ENCODE results near the gene WSB1.

Gene WSB1

DNA sequence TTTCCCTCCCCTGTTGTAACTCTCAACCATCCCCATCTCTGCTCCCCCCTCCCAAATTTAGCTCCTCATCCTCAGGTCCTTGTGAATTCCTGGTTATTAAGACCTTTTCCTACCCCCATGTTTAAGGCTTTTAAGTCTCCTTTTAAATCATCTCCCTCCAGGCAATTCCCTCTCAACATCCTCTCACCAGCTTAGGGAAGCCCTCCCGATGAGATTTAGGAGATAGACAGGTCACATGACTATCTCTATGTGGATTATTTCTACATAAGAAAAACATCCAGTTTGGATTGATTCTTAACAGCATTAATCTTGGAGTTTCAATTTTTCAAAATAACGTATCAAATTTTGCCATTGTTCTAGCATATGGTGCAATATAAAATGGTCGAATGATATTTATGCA is 12.5 kb upstream of the WSB1 start:
- no peak overlapping the region for H3K4me3 ChIP-seq (ENCODE audit: control insufficient read depth, low read depth, low read length)
- TF ChIP-seq, protein P1, sequence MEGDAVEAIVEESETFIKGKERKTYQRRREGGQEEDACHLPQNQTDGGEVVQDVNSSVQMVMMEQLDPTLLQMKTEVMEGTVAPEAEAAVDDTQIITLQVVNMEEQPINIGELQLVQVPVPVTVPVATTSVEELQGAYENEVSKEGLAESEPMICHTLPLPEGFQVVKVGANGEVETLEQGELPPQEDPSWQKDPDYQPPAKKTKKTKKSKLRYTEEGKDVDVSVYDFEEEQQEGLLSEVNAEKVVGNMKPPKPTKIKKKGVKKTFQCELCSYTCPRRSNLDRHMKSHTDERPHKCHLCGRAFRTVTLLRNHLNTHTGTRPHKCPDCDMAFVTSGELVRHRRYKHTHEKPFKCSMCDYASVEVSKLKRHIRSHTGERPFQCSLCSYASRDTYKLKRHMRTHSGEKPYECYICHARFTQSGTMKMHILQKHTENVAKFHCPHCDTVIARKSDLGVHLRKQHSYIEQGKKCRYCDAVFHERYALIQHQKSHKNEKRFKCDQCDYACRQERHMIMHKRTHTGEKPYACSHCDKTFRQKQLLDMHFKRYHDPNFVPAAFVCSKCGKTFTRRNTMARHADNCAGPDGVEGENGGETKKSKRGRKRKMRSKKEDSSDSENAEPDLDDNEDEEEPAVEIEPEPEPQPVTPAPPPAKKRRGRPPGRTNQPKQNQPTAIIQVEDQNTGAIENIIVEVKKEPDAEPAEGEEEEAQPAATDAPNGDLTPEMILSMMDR (conservative IDR thresholded peaks at IDR 0.05; ENCODE audit: control insufficient read depth, insufficient read depth, low read depth, low read length), result no peak
- no peak for DNase-seq (ENCODE audit: low read depth)

DNA sequence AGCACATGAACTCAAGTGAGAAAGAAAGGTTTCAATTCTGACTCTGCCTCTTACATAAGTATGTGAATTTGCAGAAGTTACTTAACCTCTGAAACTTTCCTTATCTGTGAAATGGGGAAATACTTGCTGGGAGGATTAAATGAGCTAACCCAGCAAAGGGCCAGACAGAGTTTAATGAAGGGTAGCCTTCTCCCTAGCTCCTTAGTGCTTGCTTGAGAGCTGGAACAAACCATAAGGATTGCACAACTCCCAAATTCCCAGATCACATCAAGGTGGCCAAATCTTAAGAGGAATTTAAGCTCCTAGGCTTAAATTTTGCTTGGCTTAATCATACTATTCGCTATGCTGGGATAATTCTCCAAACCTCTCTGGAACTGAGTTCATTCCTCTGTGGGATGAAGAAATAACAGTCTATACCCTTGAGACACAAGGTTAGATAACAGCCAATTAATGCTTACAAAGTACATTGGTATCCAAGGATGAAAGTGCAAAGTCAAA is 11.8 kb upstream of the WSB1 start:
- peak; percentile 87 for DNase-seq (ENCODE audit: low read depth)
- H3K4me3 ChIP-seq (ENCODE audit: control insufficient read depth, low read depth, low read length), result no peak overlapping the region
- TF ChIP-seq, protein P1 (conservative IDR thresholded peaks at IDR 0.05; ENCODE audit: control insufficient read depth, insufficient read depth, low read depth, low read length), result no peak

GRCh38 chr17:27283060-27283459 is 10.9 kb upstream of the WSB1 start:
- DNase-seq (ENCODE audit: low read depth), result no peak
- H3K4me3 ChIP-seq (ENCODE audit: control insufficient read depth, low read depth, low read length), result no peak overlapping the region
- TF ChIP-seq, protein P1 (conservative IDR thresholded peaks at IDR 0.05; ENCODE audit: control insufficient read depth, insufficient read depth, low read depth, low read length), result no peak

- TF ChIP-seq, protein P1 (conservative IDR thresholded peaks at IDR 0.05; ENCODE audit: control insufficient read depth, insufficient read depth, low read depth, low read length), result no peak
- DNase-seq (ENCODE audit: low read depth), result no peak
- H3K4me3 ChIP-seq (ENCODE audit: control insufficient read depth, low read depth, low read length), result no peak overlapping the region
These were observed 10.2 kb upstream of the WSB1 start for GRCh38 chr17:27283751-27284150.

- no peak overlapping the region for H3K4me3 ChIP-seq (ENCODE audit: control insufficient read depth, low read depth, low read length)
- TF ChIP-seq, protein P1 (conservative IDR thresholded peaks at IDR 0.05; ENCODE audit: control insufficient read depth, insufficient read depth, low read depth, low read length), result no peak
- no peak for DNase-seq (ENCODE audit: low read depth)
These were observed 9.0 kb upstream of the WSB1 start for GRCh38 chr17:27284811-27285415.

DNA sequence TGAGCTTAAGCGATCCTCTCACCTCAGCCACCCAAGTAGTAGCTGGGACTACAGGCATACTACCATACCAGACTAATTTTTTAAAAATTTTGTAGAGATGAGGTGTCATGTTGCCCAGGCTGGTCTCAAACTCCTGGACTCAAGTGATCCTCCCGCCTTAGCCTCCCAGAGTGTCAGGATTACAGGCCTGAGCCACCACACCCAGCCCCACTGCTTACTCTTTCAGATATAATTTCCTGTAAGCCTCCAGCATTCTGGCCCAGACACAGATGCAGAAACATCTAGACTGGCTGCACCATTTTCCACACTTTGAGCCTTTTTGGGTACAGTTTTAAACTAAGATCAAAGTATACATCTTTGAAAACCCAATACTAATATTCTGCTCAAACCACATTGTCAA is 8.4 kb upstream of the WSB1 start:
- no peak for DNase-seq (ENCODE audit: low read depth)
- no peak overlapping the region for H3K4me3 ChIP-seq (ENCODE audit: control insufficient read depth, low read depth, low read length)
- TF ChIP-seq, protein P1 (conservative IDR thresholded peaks at IDR 0.05; ENCODE audit: control insufficient read depth, insufficient read depth, low read depth, low read length), result no peak

DNA sequence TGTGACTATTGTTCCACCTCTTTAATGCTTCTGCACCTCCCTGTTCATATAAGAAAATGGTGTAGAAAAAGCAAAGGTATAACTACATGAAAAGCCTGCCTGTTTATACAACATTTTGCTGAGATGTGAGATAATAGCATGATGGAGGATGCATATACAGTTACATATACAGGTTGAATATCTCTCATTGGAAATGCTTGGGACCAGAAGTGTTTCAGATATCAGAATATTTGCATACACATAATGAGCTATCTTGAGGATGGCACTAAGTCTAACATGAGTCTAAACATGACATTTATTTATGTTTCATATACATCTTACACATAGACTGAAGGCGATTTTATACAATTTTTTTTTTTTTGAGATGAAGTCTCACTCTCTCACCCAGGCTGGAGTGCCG is 5.7 kb upstream of the WSB1 start:
- no peak for DNase-seq (ENCODE audit: low read depth)

More for the DNA sequence above, 5.7 kb upstream of the WSB1 start:
- H3K4me3 ChIP-seq (ENCODE audit: control insufficient read depth, low read depth, low read length), result no peak overlapping the region
- TF ChIP-seq, protein P1 (conservative IDR thresholded peaks at IDR 0.05; ENCODE audit: control insufficient read depth, insufficient read depth, low read depth, low read length), result no peak

Data from fibroblast of mammary gland (primary cell).